Chondrocyte (in vitro differentiated cells): Measurements from ENCODE around the gene SLC25A45. TPM values are rescaled to one million over a fixed set of nuclear protein-coding genes. Genes with fewer than 3 reads are reported as not detected.

ENCODE experiments used
- DNase-seq: peaks from one replicate; pipeline ENCODE4 v3.0.0; 2021; ENCODE audit warnings: mixed read lengths, low spot score
- H3K27ac Mint-ChIP-seq: one replicate; pipeline ENCODE4 v1.8.0; 2021; ENCODE audit warnings: mild to moderate bottlenecking, moderate library complexity, mixed read lengths; ENCODE audit not compliant: unreplicated experiment
- H3K27me3 Mint-ChIP-seq: 2 replicates; pipeline ENCODE4 v1.8.0; 2021; ENCODE audit warnings: low read depth, mixed read lengths
- H3K36me3 Mint-ChIP-seq: 2 replicates; pipeline ENCODE4 v1.8.0; 2021; ENCODE audit warnings: low read depth, mixed read lengths
- H3K4me1 Mint-ChIP-seq: 2 replicates; pipeline ENCODE4 v1.8.0; 2021; ENCODE audit warnings: low read depth, mild to moderate bottlenecking, mixed read lengths
- H3K4me3 Mint-ChIP-seq: one replicate; pipeline ENCODE4 v1.8.0; 2021; ENCODE audit warnings: mild to moderate bottlenecking, moderate library complexity, mixed read lengths; ENCODE audit not compliant: unreplicated experiment
- H3K9me3 Mint-ChIP-seq: 2 replicates; pipeline ENCODE4 v1.8.0; 2021; ENCODE audit warnings: low read depth, mixed read lengths
- total RNA-seq: library from RNA; stranded (reverse); gene quantifications from 3 replicates; pipeline ENCODE4 v1.2.1, GENCODE V29; 2021
- TF ChIP-seq, protein P1 (sequence below): fragments of 200-600 bp; sonication (generic); IDR thresholded peaks from 2 replicates; pipeline ENCODE4 v1.5.0; 2021; ENCODE audit warnings: antibody characterized with exemption, mild to moderate bottlenecking, moderate library complexity

Gene SLC25A45
- total RNA-seq, 1 donor from 2014 or later = 11.7 TPM

- H3K4me3 Mint-ChIP-seq = no peak overlapping the region
- no peaks in the 10 kb centered on the region for H3K27me3 Mint-ChIP-seq
- peak; percentile 64 for DNase-seq
- no peak overlapping the region for H3K27ac Mint-ChIP-seq
- H3K9me3 Mint-ChIP-seq = no peaks in the 10 kb centered on the region
- TF ChIP-seq, protein P1, sequence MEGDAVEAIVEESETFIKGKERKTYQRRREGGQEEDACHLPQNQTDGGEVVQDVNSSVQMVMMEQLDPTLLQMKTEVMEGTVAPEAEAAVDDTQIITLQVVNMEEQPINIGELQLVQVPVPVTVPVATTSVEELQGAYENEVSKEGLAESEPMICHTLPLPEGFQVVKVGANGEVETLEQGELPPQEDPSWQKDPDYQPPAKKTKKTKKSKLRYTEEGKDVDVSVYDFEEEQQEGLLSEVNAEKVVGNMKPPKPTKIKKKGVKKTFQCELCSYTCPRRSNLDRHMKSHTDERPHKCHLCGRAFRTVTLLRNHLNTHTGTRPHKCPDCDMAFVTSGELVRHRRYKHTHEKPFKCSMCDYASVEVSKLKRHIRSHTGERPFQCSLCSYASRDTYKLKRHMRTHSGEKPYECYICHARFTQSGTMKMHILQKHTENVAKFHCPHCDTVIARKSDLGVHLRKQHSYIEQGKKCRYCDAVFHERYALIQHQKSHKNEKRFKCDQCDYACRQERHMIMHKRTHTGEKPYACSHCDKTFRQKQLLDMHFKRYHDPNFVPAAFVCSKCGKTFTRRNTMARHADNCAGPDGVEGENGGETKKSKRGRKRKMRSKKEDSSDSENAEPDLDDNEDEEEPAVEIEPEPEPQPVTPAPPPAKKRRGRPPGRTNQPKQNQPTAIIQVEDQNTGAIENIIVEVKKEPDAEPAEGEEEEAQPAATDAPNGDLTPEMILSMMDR = no peak
- H3K4me1 Mint-ChIP-seq = peaks cover 23% of the 10 kb centered on the region
- H3K36me3 Mint-ChIP-seq = peaks cover 3% of the 10 kb centered on the region
Observed at GRCh38 chr11:65412271-65413076, 30.0 kb upstream of the SLC25A45 start.

DNA sequence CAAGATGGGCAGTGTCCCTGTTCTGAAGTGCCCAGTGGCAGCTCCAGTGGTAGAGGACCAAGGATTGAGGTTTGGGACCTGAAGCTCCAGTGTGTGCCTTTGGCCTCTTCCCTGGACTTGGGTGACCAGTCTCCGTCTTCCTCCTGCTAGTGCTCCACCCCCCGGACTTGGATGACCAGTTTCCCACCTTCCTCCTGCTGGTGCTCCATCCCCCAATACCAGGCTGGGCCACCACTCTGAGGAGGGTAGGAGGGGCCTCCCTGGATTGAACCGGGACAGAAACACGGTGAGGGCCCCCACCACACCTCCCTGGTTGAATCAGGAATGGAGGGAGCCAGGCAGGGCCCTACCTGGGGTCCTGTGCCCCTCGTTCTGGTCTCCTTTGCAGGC is 29.2 kb upstream of the SLC25A45 start:
- Mint-ChIP-seq H3K9me3 (no peaks in the 10 kb centered on the region), H3K27ac (no peak overlapping the region), H3K4me1 (peaks cover 15% of the 10 kb centered on the region), H3K36me3 (peaks cover 5% of the 10 kb centered on the region), H3K27me3 (no peaks in the 10 kb centered on the region), H3K4me3 (no peak overlapping the region)
- TF ChIP-seq, protein P1 = no peak
- DNase-seq = peak; percentile 63

DNA sequence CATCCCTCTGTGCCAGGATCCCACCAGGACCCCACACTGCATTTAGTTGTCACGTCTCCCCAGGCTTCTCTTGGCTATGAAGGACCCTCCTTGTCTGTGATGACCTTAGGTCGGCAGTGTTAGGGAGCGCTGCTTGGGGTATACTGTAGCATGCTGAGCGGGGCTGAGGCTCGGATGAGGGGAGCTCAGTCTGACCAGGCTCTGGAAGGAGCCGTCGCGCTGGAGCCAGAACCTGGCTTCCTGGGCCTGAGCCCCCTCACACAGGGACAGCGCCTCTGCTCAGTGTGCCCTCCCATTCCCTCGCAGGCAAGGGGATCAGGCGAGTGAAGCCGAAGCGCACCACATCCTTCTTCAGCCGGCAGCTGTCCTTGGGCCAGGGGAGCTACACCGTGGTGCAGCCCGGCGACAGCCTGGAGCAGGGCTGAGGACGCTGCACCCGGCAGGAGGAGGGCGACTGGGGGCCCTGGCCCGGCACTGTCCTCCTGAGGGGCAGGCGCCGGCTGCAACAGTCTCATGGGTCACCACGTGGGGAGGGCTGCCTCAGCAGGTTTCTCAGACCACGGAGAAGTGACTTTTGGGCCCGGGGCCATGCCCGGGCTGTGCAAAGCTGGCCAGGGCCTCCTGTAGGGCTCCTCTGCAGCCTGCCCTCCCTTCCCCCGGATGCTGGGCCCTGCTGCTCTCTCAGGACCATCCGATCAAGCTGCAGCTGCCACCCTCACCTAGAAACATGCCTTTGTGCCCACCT is 28.7 kb upstream of the SLC25A45 start:
- DNase-seq = peak; percentile 74
- no peak overlapping the region for H3K27ac Mint-ChIP-seq
- peaks cover 9% of the 10 kb centered on the region for H3K4me1 Mint-ChIP-seq
- no peaks in the 10 kb centered on the region for H3K27me3 Mint-ChIP-seq
- H3K9me3 Mint-ChIP-seq = no peaks in the 10 kb centered on the region
- peaks cover 5% of the 10 kb centered on the region for H3K36me3 Mint-ChIP-seq
- TF ChIP-seq, protein P1 = no peak
- no peak overlapping the region for H3K4me3 Mint-ChIP-seq

- peaks cover 15% of the 10 kb centered on the region for H3K36me3 Mint-ChIP-seq
- H3K4me3 Mint-ChIP-seq = no peak overlapping the region
- no peak overlapping the region for H3K27ac Mint-ChIP-seq
- no peaks in the 10 kb centered on the region for H3K9me3 Mint-ChIP-seq
- H3K4me1 Mint-ChIP-seq = no peaks in the 10 kb centered on the region
- DNase-seq = peak; percentile 93
- no peaks in the 10 kb centered on the region for H3K27me3 Mint-ChIP-seq
- TF ChIP-seq, protein P1 = no peak
Observed at GRCh38 chr11:65404638-65405339, 22.3 kb upstream of the SLC25A45 start.

GRCh38 chr11:65404210-65404609 is 21.8 kb upstream of the SLC25A45 start:
- TF ChIP-seq, protein P1 = no peak
- no peak overlapping the region for H3K27ac Mint-ChIP-seq
- peaks cover 20% of the 10 kb centered on the region for H3K36me3 Mint-ChIP-seq
- no peaks in the 10 kb centered on the region for H3K4me1 Mint-ChIP-seq
- H3K4me3 Mint-ChIP-seq = no peak overlapping the region
- no peaks in the 10 kb centered on the region for H3K27me3 Mint-ChIP-seq
- H3K9me3 Mint-ChIP-seq = no peaks in the 10 kb centered on the region
- DNase-seq = no peak
